Activated CD4-positive, alpha-beta memory T cell treated with anti-CD3 and anti-CD28 coated beads for 36 hours (primary cell): Measurements from ENCODE around the gene RNF207. TPM values are rescaled to one million over a fixed set of nuclear protein-coding genes. Genes with fewer than 3 reads are reported as not detected.

Experiments used
- CTCF ChIA-PET: fragments of 350-600 bp; sonication (Branson Sonifier 250); formaldehyde crosslinking; loops from one replicate; lab custom pipeline; 2021; ENCODE audit warnings: antibody characterized with exemption, inconsistent platforms; lab: Charles Lee
- POLR2A ChIA-PET: fragments of 350-600 bp; sonication (Branson Sonifier 250); formaldehyde crosslinking; loops from one replicate; lab custom pipeline; 2021; ENCODE audit warnings: antibody characterized with exemption; lab: Charles Lee
- DNase-seq: peaks from one replicate; pipeline ENCODE4 v3.0.0-alpha.2; 2020
- H3K27ac Mint-ChIP-seq: one replicate; pipeline ENCODE4 v1.8.0; 2021; ENCODE audit warnings: mixed read lengths
- H3K27me3 Mint-ChIP-seq: one replicate; pipeline ENCODE4 v1.8.0; 2021; ENCODE audit warnings: mixed read lengths
- H3K36me3 Mint-ChIP-seq: one replicate; pipeline ENCODE4 v1.8.0; 2021; ENCODE audit warnings: mixed read lengths
- H3K4me1 Mint-ChIP-seq: one replicate; pipeline ENCODE4 v1.8.0; 2021; ENCODE audit warnings: low read depth, mixed read lengths
- H3K4me3 Mint-ChIP-seq: one replicate; pipeline ENCODE4 v1.8.0; 2021; ENCODE audit warnings: mild to moderate bottlenecking, mixed read lengths
- H3K9me3 Mint-ChIP-seq: one replicate; pipeline ENCODE4 v1.8.0; 2021; ENCODE audit warnings: mixed read lengths
- intact Hi-C: fragments of 100-400 bp; cut with micrococcal nuclease; formaldehyde crosslinking; loops from one replicate; pipeline ENCODE4 v1.15.1; 2023
- total RNA-seq, 2 experiments: library from RNA; stranded (reverse); gene quantifications; one replicate each; pipeline ENCODE4 v1.2.3, GENCODE V29; 2021

Gene RNF207
- total RNA-seq, 2 experiments from 2014 or later = 14.7 to 18.4 TPM

DNA sequence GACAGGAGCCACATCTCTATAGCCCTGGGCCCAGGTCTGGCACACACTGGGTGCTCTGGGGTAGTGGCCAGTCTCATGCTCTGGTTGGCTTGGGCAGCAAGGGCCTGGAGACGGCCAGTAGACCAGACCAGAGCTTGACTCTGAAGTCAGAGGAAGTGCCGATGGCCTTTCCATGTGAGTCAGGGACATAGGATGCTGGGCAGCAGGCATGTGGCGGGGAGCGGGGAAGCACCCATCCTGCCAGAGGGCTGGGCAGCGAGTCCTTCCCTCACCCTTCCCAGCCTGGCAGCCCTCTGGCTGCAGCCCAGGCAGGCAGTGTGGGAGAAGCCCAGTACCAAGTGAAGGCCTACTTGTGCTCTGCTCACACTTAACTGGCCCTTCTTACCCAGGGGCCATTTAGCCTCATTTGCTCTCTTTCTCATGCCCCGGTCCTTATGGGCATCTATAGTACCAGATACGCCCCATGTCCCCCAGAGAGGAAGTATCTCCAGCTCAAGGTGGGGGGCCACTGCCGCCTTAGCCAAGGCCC, 51.7 kb downstream of the RNF207 start:
- Mint-ChIP-seq H3K9me3 (no peaks in the 10 kb centered on the region), H3K4me3 (no peak overlapping the region), H3K27me3 (peaks cover 17% of the 10 kb centered on the region), H3K4me1 (peaks cover 6% of the 10 kb centered on the region), H3K36me3 (no peaks in the 10 kb centered on the region), H3K27ac (no peak overlapping the region)
- ChIA-PET POLR2A (no interaction called here), CTCF (interaction anchor here (0.6 to 5.0 kb wide), 2 partner anchors 11 to 215 kb away, joined by 3 to 27 read pairs; no protein-coding TSS in a partner anchor)
- intact Hi-C loops = no loop called here
- DNase-seq = no peak

DNA sequence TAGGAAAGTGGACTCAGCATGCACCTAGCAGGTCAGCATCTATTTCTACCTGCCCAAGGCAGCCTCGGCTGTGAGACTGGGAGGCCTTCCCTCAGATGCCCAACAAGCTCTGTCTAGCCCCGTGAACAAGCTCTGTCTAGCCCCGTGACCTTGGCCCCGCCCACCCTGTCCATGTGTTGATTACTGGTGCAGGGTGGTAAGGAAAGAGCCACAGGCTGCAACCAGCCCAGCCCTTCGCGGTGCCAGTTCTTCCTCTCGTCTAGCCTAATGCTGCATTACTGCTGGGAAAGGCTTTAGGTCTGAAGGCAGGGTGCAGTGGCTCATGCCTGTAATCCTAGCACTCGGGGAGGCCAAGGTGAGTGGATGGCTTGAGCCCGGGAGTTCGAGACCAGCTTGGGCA, 52.8 kb downstream of the RNF207 start:
- Mint-ChIP-seq H3K9me3 (no peaks in the 10 kb centered on the region), H3K4me3 (no peak overlapping the region), H3K36me3 (no peaks in the 10 kb centered on the region), H3K4me1 (peaks cover 6% of the 10 kb centered on the region), H3K27me3 (peaks cover 17% of the 10 kb centered on the region), H3K27ac (no peak overlapping the region)
- no peak for DNase-seq
- ChIA-PET CTCF (interaction anchor here (1.3 to 5.0 kb wide), 3 partner anchors 8 to 14 kb away, joined by 3 to 27 read pairs (median 3); no protein-coding TSS in a partner anchor), POLR2A (interaction anchor here (0.6 kb wide), 1 partner anchor 61 kb away, joined by 3 read pairs; no protein-coding TSS in a partner anchor)
- intact Hi-C loops = no loop called here

DNA sequence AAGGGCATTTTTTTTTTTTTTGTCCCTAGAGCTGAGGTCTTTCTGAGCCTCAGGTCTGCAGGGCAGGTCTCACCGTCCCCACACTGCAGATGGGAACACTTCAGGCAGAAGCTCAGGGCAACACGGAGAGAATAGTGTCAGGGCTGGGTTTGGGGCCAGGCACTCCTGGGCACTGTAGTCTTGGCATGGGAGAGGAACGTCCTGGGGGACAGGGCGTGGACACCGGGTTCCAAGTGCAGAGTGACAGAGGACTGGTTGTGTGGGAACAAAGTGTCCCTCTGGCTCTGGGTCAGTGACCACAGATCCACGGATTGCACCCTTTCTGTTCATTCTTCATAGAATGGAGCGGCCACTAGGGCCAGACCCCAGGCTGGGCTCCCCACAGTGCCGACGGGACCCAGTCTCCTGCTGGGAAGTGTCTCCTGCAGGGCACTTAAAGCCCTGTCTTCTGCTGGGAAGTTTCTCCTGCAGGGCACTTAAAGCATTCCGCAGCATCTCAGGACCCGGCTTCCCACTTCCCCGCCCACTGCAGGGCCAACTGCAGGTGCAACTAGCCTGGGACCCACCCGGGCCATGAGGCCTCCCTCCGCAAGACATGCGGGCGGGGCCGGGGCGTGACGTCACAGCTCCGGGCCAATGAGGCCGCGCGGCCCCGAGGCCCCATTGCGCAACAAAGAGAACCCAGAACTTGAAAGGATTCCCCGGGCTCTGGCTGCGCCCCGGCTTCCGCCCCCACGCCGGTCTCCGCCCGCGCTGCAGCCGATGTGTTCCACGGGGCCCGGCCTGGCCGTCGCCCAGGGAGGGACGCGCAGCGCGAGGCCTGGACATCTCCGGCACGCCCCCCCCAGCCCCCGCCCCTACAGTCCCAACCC, 53.8 kb downstream of the RNF207 start:
- peaks cover 17% of the 10 kb centered on the region for H3K27me3 Mint-ChIP-seq
- intact Hi-C loops = no loop called here
- peak overlapping the region; percentile 12 for H3K4me3 Mint-ChIP-seq
- CTCF ChIA-PET = interaction anchor here (0.7 to 5.0 kb wide), 4 partner anchors 9 to 24 kb away, joined by 3 to 27 read pairs (median 3); partner anchors contain the start of gene ICMT
- H3K36me3 Mint-ChIP-seq = no peaks in the 10 kb centered on the region
- H3K4me1 Mint-ChIP-seq = peaks cover 6% of the 10 kb centered on the region
- DNase-seq = peak; percentile 79
- POLR2A ChIA-PET = no interaction called here
- no peak overlapping the region for H3K27ac Mint-ChIP-seq
- H3K9me3 Mint-ChIP-seq = no peaks in the 10 kb centered on the region

DNA sequence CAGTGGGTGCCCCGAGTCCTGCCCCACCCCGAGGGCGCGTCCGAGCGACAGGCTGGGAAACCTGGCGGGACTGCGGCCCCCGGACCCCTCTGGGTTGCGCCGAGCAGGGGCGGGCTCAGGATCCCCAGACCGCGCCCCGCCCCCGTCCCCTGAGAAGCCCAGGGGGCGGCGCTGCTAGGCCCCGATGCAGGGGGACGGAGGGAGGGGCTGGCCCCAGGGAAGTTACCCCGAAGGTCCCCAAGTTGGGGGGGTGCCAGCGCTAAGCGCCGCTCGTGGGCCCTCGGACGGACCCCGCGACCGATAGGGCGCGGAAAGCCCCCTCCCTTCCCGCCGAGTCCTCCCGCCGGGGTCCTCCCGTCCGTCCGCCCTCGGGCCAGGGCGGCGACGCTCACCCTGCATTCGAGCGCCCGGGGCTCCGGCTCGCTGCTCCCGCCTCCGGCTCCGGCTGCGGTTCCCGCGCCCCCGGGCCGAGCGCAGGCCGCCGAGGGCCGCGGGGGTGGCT, 54.6 kb downstream of the RNF207 start:
- intact Hi-C loops = no loop called here
- ChIA-PET CTCF (interaction anchor here (0.6 to 1.3 kb wide), 2 partner anchors 14 to 22 kb away, joined by 3 read pairs; no protein-coding TSS in a partner anchor), POLR2A (no interaction called here)
- DNase-seq = no peak
- H3K9me3 Mint-ChIP-seq = no peaks in the 10 kb centered on the region
- H3K4me3 Mint-ChIP-seq = no peak overlapping the region
- peaks cover 6% of the 10 kb centered on the region for H3K4me1 Mint-ChIP-seq
- H3K36me3 Mint-ChIP-seq = no peaks in the 10 kb centered on the region
- peaks cover 17% of the 10 kb centered on the region for H3K27me3 Mint-ChIP-seq
- H3K27ac Mint-ChIP-seq = no peak overlapping the region

DNA sequence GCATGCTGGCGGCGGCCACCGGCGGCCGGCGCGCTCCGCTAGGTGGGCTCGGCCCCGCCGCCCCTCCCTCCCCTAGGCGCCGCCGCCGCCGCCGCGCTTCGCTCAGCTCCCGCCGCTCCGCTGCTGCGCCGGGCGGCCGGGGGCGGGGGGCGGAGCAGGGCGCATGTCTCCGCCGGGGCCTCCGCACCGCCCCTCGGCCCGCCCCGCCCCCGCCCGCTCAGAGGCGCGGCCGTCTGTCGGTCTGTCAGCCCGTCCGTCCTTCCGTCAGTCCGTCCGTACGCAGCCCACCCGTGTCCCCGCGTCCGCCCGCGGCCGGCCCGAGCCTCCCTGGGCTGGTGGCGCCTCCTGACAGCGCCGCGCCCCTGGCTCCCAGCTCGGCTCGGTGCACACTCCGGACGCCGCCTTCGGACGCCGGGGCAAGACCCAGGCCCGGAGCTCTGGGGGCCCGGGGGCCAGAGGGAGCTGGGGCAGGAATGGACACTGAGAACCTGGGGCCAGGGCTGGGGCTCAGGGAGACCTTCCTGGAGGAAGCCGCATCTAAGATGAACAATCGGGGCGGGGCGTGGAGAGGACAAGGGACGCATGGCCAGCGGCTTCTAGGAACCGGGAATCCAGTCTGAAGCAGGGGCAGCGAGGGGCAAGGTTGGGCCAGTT, 55.2 kb downstream of the RNF207 start, which contains the start of gene GPR153:
GPR153 (minus strand) TSS at position 138 of the 654 bp plus-strand sequence. CDS start 6,193 bp downstream, outside the sequence.
- no peaks in the 10 kb centered on the region for H3K9me3 Mint-ChIP-seq
- ChIA-PET CTCF (interaction anchor here (0.6 to 1.3 kb wide), 2 partner anchors 15 to 23 kb away, joined by 3 read pairs; no protein-coding TSS in a partner anchor), POLR2A (no interaction called here)
- H3K36me3 Mint-ChIP-seq = no peaks in the 10 kb centered on the region
- no peak within 1 kb of the TSS for H3K27ac Mint-ChIP-seq
- H3K4me1 Mint-ChIP-seq = peaks cover 6% of the 10 kb centered on the region
- H3K4me3 Mint-ChIP-seq = peak within 1 kb of the TSS; percentile 35
- peak; percentile 47 for DNase-seq
- peaks cover 17% of the 10 kb centered on the region for H3K27me3 Mint-ChIP-seq
- intact Hi-C loops = no loop called here

DNA sequence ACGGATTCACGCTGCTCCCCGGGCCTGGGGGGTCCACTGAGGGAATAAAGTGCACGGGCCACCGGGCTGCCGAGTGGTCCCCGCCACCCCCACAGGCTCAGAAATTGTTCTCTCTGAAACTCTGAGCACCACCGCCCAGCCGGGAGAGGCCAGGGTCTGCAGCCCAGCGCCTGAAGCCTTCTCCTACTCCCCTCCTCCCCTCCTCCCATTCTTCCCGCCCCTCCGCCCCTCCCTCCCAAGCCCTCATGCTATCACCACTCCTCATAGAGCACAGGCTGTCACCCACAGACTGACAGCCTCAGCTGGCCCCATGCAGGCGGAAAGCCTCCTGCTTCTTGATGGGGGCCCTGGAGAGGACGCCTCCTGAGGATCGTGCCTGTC, 55.7 kb downstream of the RNF207 start:
- Mint-ChIP-seq H3K4me3 (peak overlapping the region; percentile 35), H3K4me1 (peaks cover 6% of the 10 kb centered on the region), H3K9me3 (no peaks in the 10 kb centered on the region), H3K36me3 (no peaks in the 10 kb centered on the region), H3K27ac (no peak overlapping the region), H3K27me3 (peaks cover 17% of the 10 kb centered on the region)
- intact Hi-C loops = no loop called here
- POLR2A ChIA-PET = no interaction called here
- DNase-seq = no peak
- CTCF ChIA-PET = interaction anchor here (1.3 kb wide), 2 partner anchors 23 to 143 kb away, joined by 3 to 5 read pairs; no protein-coding TSS in a partner anchor

DNA sequence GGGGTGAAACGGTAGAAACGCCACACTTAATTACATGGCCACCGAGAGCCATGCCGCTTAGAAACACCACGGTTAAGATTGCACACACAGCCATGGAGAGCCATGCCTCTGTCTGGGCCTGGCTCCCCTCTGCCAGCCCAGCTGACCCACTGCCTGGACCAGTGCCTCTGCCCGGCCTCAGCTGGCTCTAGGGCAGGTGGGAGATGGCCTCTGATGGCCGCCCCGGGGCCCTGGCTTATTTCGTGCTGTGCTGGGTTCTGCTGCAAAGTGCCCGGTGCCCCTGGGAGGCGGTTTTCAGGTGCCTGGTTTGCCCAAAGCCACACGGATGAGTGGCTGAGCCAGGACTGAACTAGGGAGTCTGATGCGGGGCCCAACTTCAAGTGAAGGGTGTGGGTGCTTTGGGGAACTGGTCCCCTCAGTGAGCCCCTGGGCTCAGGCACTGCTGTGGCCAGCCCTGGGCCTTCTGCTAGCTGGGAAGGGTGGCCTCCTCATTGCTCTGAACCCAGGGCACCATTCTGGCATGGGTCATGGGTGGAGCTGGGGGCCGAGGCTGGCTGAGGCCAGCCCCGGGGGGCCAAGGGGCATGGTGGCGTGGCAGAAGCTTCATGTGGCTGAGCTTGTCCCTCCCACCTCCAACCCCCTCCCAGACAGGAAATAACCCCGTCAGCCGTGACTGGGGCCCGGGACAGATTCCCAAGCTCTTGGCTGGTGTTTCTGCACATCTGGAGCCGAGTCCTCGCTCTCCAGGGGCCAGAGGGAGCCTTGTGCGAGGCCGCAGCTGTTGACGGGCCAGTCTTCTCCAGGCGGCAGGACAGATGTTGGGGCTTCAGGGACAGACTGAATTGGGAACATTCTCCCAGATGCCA, 56.9 kb downstream of the RNF207 start:
- intact Hi-C loops = no loop called here
- Mint-ChIP-seq H3K4me3 (no peak overlapping the region), H3K27me3 (peaks cover 17% of the 10 kb centered on the region), H3K4me1 (peaks cover 6% of the 10 kb centered on the region), H3K36me3 (no peaks in the 10 kb centered on the region), H3K9me3 (no peaks in the 10 kb centered on the region), H3K27ac (no peak overlapping the region)
- CTCF ChIA-PET = interaction anchor here (1.3 to 1.5 kb wide), 2 partner anchors 16 to 142 kb away, joined by 5 to 6 read pairs; no protein-coding TSS in a partner anchor
- POLR2A ChIA-PET = no interaction called here
- no peak for DNase-seq

DNA sequence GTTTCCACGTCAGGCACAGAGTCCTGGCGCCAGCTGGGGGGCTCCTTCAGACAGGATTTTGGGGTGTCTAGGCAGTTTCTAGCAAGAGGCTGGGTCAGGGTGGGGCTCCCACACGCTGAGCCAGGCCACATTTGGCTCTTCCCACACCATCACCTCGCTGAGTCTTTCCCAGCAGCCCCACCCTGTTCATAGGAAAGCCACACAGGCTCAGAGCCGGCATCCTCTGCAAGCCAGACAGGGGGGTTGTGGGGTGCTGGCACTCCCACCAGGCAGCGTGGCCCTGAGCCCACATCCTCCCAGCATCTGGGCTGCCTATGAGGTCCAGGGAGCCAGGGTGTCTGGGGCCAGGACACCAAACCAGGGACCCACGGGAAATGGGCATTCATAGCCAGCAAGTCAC, 57.8 kb downstream of the RNF207 start:
- Mint-ChIP-seq H3K36me3 (no peaks in the 10 kb centered on the region), H3K4me1 (peaks cover 6% of the 10 kb centered on the region), H3K9me3 (no peaks in the 10 kb centered on the region), H3K27ac (no peak overlapping the region), H3K27me3 (peaks cover 17% of the 10 kb centered on the region), H3K4me3 (no peak overlapping the region)
- POLR2A ChIA-PET = no interaction called here
- CTCF ChIA-PET = no interaction called here
- no peak for DNase-seq
- intact Hi-C loops = no loop called here

DNA sequence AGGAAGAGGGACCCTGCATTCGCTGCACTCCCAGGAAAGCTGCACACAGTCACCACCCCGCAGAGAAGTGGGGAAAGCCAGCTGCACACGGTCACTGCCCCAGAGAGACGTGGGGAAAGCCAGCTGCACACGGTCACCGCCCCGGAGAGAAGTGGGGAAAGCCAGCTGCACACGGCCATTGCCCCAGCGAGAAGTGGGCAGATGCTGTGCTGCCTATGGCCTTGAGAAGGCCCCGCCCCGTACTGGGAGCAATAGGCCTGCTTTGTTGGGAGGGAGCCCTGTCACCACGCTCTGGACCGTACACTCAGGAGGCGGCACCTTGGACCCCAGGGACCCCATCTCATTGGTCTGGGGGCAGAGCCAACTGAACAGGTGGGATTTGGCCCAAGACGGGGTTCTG, 59.2 kb downstream of the RNF207 start:
- no peak overlapping the region for H3K4me3 Mint-ChIP-seq
- POLR2A ChIA-PET = no interaction called here
- no peaks in the 10 kb centered on the region for H3K9me3 Mint-ChIP-seq
- no peak overlapping the region for H3K27ac Mint-ChIP-seq
- CTCF ChIA-PET = no interaction called here
- peaks cover 7% of the 10 kb centered on the region for H3K27me3 Mint-ChIP-seq
- intact Hi-C loops = no loop called here
- DNase-seq = no peak
- no peaks in the 10 kb centered on the region for H3K36me3 Mint-ChIP-seq
- H3K4me1 Mint-ChIP-seq = no peaks in the 10 kb centered on the region

DNA sequence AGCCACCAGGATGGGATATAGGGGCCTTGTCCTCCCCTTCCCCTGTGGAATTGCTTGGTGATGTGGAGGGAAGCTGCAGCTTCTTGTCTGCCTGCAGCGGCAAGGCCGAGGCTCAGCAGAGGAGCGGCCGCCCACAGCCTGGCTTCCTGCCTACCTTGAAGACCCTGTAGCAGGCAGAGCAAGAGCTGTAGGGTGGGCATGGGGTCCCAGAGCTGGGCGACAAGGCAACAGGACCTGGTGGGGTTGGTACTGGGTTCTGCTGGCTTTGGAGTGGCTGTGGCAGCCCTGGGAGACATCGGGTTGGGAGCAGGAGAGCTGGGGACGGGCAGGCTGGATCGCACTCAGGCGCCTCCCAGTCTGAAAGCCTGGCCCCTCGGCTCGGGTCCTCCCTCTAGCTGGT, 60.7 kb downstream of the RNF207 start:
- CTCF ChIA-PET = interaction anchor here (1.2 kb wide), 1 partner anchor 157 kb away, joined by 3 read pairs; no protein-coding TSS in a partner anchor
- Mint-ChIP-seq H3K27me3 (peaks cover 4% of the 10 kb centered on the region), H3K4me1 (no peaks in the 10 kb centered on the region), H3K9me3 (no peaks in the 10 kb centered on the region), H3K4me3 (no peak overlapping the region), H3K36me3 (no peaks in the 10 kb centered on the region), H3K27ac (no peak overlapping the region)
- intact Hi-C loops = no loop called here
- no peak for DNase-seq
- POLR2A ChIA-PET = no interaction called here

DNA sequence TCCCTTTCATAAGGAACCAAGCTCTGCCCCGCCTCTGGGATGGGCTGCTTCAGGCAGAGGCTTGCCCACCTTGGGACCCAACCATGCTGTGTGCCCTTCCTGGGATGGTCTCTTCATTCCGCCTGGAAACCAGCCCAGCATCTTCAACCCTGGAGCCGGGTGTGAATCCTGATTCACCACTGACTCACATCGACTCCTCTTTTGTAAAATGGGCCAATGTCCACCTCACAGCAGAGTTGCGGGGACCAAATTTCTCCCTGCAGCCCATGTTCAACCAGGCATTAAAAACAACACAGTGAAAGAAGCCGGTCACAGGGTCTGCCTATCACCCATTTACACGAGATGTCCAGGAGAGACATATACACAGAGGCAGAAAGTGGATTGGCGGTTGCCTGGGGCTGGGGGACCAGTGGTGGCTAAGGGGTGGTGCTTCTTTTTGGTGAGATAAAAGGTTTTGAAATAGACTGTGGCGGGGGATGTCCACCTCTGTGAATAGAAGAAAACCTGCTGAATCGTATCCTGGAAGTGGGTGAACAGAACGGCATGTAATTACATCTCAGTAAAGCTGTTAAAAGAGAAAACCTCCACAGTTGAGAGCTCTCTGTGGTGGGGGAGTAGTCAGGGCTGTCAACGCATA, 61.9 kb downstream of the RNF207 start:
- Mint-ChIP-seq H3K27me3 (no peaks in the 10 kb centered on the region), H3K4me1 (no peaks in the 10 kb centered on the region), H3K36me3 (no peaks in the 10 kb centered on the region), H3K27ac (no peak overlapping the region), H3K9me3 (no peaks in the 10 kb centered on the region), H3K4me3 (no peak overlapping the region)
- intact Hi-C loops = no loop called here
- CTCF ChIA-PET = interaction anchor here (0.6 kb wide), 1 partner anchor 163 kb away, joined by 3 read pairs; no protein-coding TSS in a partner anchor
- no peak for DNase-seq
- POLR2A ChIA-PET = no interaction called here
